Endothelial cell of umbilical vein (primary cell): ENCODE results near the gene ACER3. TPM values are rescaled to one million over a fixed set of nuclear protein-coding genes. Genes with fewer than 3 reads are reported as not detected.

Experiments
- BruUV-seq: library from RNA; stranded (reverse); fragments of 400-500 nt; replicated peaks from 2 replicates; lab custom pipeline; 2021; lab: Mats Ljungman, UMichigan
- CTCF ChIA-PET: fragments of 300-600, 350-600 bp; sonication (Branson Sonifier 250); formaldehyde crosslinking; loops from one replicate; lab custom pipeline; 2021; ENCODE audit warnings: antibody characterized with exemption, inconsistent platforms; lab: Charles Lee
- POLR2A ChIA-PET: fragments of 300-600, 350-600 bp; sonication (Branson Sonifier 250); formaldehyde crosslinking; loops from one replicate; lab custom pipeline; 2021; ENCODE audit warnings: antibody characterized with exemption, inconsistent platforms; lab: Charles Lee
- DNase-seq: peaks from one replicate; pipeline ENCODE4 v3.0.0-alpha.2; 2011; ENCODE audit warnings: low read depth, low spot score
- FAIRE-seq: peaks from 2 replicates; lab custom pipeline; 2011; peaks lifted over from hg19 to GRCh38; lab: Jason Lieb, UNC
- H2AFZ ChIP-seq: 2 replicates; pipeline ENCODE4 v1.6.0; 2012; ENCODE audit warnings: low read depth, low read length, control low read depth, inconsistent platforms
- H3K27ac ChIP-seq: 2 replicates; pipeline ENCODE4 v1.5.1; 2011; ENCODE audit warnings: low read depth, mild to moderate bottlenecking, control low read depth, low read length, moderate library complexity; ENCODE audit not compliant: insufficient read depth
- H3K27me3 ChIP-seq, 2 experiments: 2 replicates each; pipeline versions ENCODE4 v1.6.0 to v1.6.1; 2011; ENCODE audit warnings: low read length in 2 of 2, mixed read lengths in 1 of 2; ENCODE audit not compliant: control insufficient read depth in 2 of 2, insufficient read depth in 2 of 2
- H3K36me3 ChIP-seq, 2 experiments: 2 replicates in 1 of 2; 3 replicates in 1 of 2; pipeline ENCODE4 v1.5.1; 2011; ENCODE audit warnings: low read length in 2 of 2, mild to moderate bottlenecking in 1 of 2, moderate library complexity in 1 of 2; ENCODE audit not compliant: control insufficient read depth in 2 of 2, insufficient read depth in 2 of 2; ENCODE audit errors: extremely low read depth in 1 of 2
- H3K4me1 ChIP-seq: 3 replicates; pipeline ENCODE4 v1.5.1; 2011; ENCODE audit warnings: mild to moderate bottlenecking, low read length; ENCODE audit not compliant: control insufficient read depth, insufficient read depth; ENCODE audit errors: extremely low read depth
- H3K4me2 ChIP-seq: 2 replicates; pipeline ENCODE4 v1.6.1; 2011; ENCODE audit warnings: low read length, control low read depth, mixed read lengths; ENCODE audit not compliant: insufficient read depth
- H3K4me3 ChIP-seq, 3 experiments: fragments of 200-600 bp in 1 of 3; sonication (generic), shearing (Covaris generic) in 1 of 3; replicated peaks in 1 of 3; 2 replicates each; pipeline ENCODE4 v1.5.1; 2011 to 2016; ENCODE audit warnings: control low read depth in 3 of 3, low read length in 3 of 3, mild to moderate bottlenecking in 2 of 3, inconsistent platforms in 1 of 3, low read depth in 1 of 3, moderate library complexity in 1 of 3; ENCODE audit not compliant: insufficient read depth in 1 of 3
- H3K79me2 ChIP-seq: 2 replicates; pipeline ENCODE4 v1.6.0; 2012; ENCODE audit warnings: low read length, inconsistent platforms; ENCODE audit not compliant: control insufficient read depth, insufficient read depth
- H3K9ac ChIP-seq: replicated peaks from 2 replicates; pipeline ENCODE3; 2011; ENCODE audit warnings: low read length, control low read depth; ENCODE audit not compliant: insufficient read depth; ENCODE audit errors: extremely low read depth
- H3K9me1 ChIP-seq: replicated peaks from 3 replicates; pipeline ENCODE4 v1.6.0; 2011; ENCODE audit warnings: mild to moderate bottlenecking, low read length; ENCODE audit not compliant: control insufficient read depth, insufficient read depth; ENCODE audit errors: extremely low read depth
- H3K9me3 ChIP-seq: replicated peaks from 2 replicates; pipeline ENCODE4 v1.5.1; 2012; ENCODE audit warnings: low read length, inconsistent platforms; ENCODE audit not compliant: control insufficient read depth, insufficient read depth
- H4K20me1 ChIP-seq: replicated peaks from 2 replicates; pipeline ENCODE3; 2011; ENCODE audit warnings: mild to moderate bottlenecking, low read length; ENCODE audit not compliant: control insufficient read depth, insufficient read depth; ENCODE audit errors: extremely low read depth
- CTCF ChIP-seq, 2 donors: IDR thresholded peaks; 1 replicate in 1 of 2; 2 replicates in 1 of 2; pipeline ENCODE4 v1.5.1; 2011; ENCODE audit warnings: low read length in 2 of 2, mild to moderate bottlenecking in 2 of 2, moderate library complexity in 2 of 2, control low read depth in 1 of 2, inconsistent platforms in 1 of 2, low read depth in 1 of 2; ENCODE audit not compliant: insufficient read depth in 1 of 2; ENCODE audit errors: extremely low read depth in 1 of 2
- EZH2 ChIP-seq: IDR thresholded peaks from 2 replicates; pipeline ENCODE4 v1.6.1; 2012; ENCODE audit warnings: borderline replicate concordance, low read depth, mild to moderate bottlenecking, moderate library complexity, low read length, inconsistent platforms; ENCODE audit not compliant: severe bottlenecking
- FOS ChIP-seq: IDR thresholded peaks from 2 replicates; pipeline ENCODE4 v1.6.1; 2011; ENCODE audit warnings: mild to moderate bottlenecking, low read length, moderate library complexity, borderline replicate concordance; ENCODE audit not compliant: insufficient read depth
- GATA2 ChIP-seq: IDR thresholded peaks from 2 replicates; pipeline ENCODE4 v1.7.0; 2011; ENCODE audit warnings: low read depth, mild to moderate bottlenecking, moderate library complexity, mixed read lengths, low read length; ENCODE audit not compliant: insufficient read length, insufficient read depth
- JUN ChIP-seq: IDR thresholded peaks from 2 replicates; pipeline ENCODE4 v1.6.1; 2011; ENCODE audit warnings: borderline replicate concordance, low read depth; ENCODE audit not compliant: insufficient read length, insufficient read depth
- MAX ChIP-seq: IDR thresholded peaks from 2 replicates; pipeline ENCODE4 v1.6.1; 2011; ENCODE audit not compliant: insufficient read depth, insufficient read length
- MYC ChIP-seq: IDR thresholded peaks from one replicate; pipeline ENCODE4 v1.6.1; 2011; ENCODE audit warnings: mild to moderate bottlenecking, low read depth, low read length
- POLR2A ChIP-seq: IDR thresholded peaks from 2 replicates; pipeline ENCODE4 v1.6.1; 2012; ENCODE audit warnings: low read depth, mild to moderate bottlenecking, control low read depth, low read length
- POLR2AphosphoS5 ChIP-seq: IDR thresholded peaks from 2 replicates; pipeline ENCODE4 v1.6.1; 2012; ENCODE audit warnings: low read depth, mild to moderate bottlenecking, control low read depth, low read length, moderate library complexity; ENCODE audit not compliant: insufficient read depth
- dilution Hi-C: fragments of 300-500 bp; cut with MboI; formaldehyde crosslinking; loops from one replicate; pipeline ENCODE4 v1.15.0; 2019; ENCODE audit warnings: low sequenced_read_pairs; ENCODE audit not compliant: extremely low pct_ligation_motif_present
- intact Hi-C: fragments of 100-400 bp; cut with micrococcal nuclease; formaldehyde crosslinking; loops from one replicate; pipeline ENCODE4 v1.10.0; 2022
- polyA plus RNA-seq, 4 experiments: library from polyadenylated mRNA; depleted of rRNA in 3 of 4; stranded (reverse) in 3 of 4; unstranded in 1 of 4; fragments of >200 nt; gene quantifications; 2 replicates each; pipeline versions ENCODE4 v1.2.1 to v1.2.3, GENCODE V29; 2011 to 2012; ENCODE audit warnings: missing spikeins in 1 of 4
- total RNA-seq: library from RNA; stranded (reverse); gene quantifications from 2 replicates; pipeline ENCODE4 v1.2.3, GENCODE V29; 2021

The ACER3 gene
- total and polyA plus RNA-seq, 2 donors (not counting 3 experiments of a cell fraction or from before 2014, with no cell fraction given) = 9.9 to 31.6 TPM

- ChIA-PET CTCF (interaction anchor here (1.8 kb wide), 1 partner anchor 23 kb away, joined by 4 read pairs; no protein-coding TSS in a partner anchor), POLR2A (no interaction called here)
- H3K4me3 ChIP-seq = no peak overlapping the region
- H3K9me3 ChIP-seq = no peaks in the 10 kb centered on the region
- DNase-seq = no peak
- no peaks in the 10 kb centered on the region for H3K9me1 ChIP-seq
- no peaks in the 10 kb centered on the region for H3K79me2 ChIP-seq
- H3K4me1 ChIP-seq = no peaks in the 10 kb centered on the region
- BruUV-seq = no TSS peak
- intact Hi-C loops = loop anchor here (5.0 kb wide), 1 partner anchor 1146 kb away; no protein-coding TSS in a partner anchor
- no peaks in the 10 kb centered on the region for H3K36me3 ChIP-seq
- dilution Hi-C loops = no loop called here
- no peak overlapping the region for H3K9ac ChIP-seq
- H3K27me3 ChIP-seq = peaks cover 9 to 11% of the 10 kb centered on the region in 2 experiments
- TF ChIP-seq GATA2 (no peak), JUN (no peak), EZH2 (no peak), POLR2AphosphoS5 (no peak), MAX (no peak), MYC (no peak), FOS (no peak), POLR2A (no peak), CTCF (IDR thresholded peaks at IDR 0.05; ENCODE audit: extremely low read depth in 1 of 2, insufficient read depth in 1 of 2, low read depth in 1 of 2, low read length in 2 of 2) (no peak)
- H2AFZ ChIP-seq = no peak overlapping the region
- H3K4me2 ChIP-seq = no peak overlapping the region
- no peak overlapping the region for H3K27ac ChIP-seq
- no peaks in the 10 kb centered on the region for H4K20me1 ChIP-seq
- FAIRE-seq = no peak
Measured at GRCh38 chr11:77026221-77026620, 165.5 kb downstream of the ACER3 start.
